Posterior vena cava (tissue), 2 donors: Measurements from ENCODE around the gene FOXO1. TPM values are rescaled to one million over a fixed set of nuclear protein-coding genes. Genes with fewer than 3 reads are reported as not detected.
"Not testable (repeated sequence)": the region's sequence is repeated elsewhere in the genome, so short reads cannot be mapped to it uniquely, and the experiment has no call there.

ENCODE experiments used
- DNase-seq: peaks from one replicate; pipeline ENCODE4 v3.0.0-alpha.2; 2020; ENCODE audit warnings: low spot score
- intact Hi-C, 2 donors: fragments of 100-400 bp; cut with DNase I; formaldehyde crosslinking; loops; one replicate each; pipeline versions ENCODE4 v1.14.1 to v1.14.2; 2022 to 2023
- long read RNA-seq, 2 donors: library from polyadenylated mRNA; unstranded; transcript quantifications; one replicate each; pipeline ENCODE4 v2.0.0, GENCODE V29; 2020 to 2021
- total RNA-seq, 2 donors: library from RNA; stranded (reverse); fragmentation: NEBNext Ultra II Directional; extraction: Animal tissue kit (Norgen Biotek cat#: 25700); gene quantifications; one replicate each; pipeline ENCODE4 v1.2.1, GENCODE V29; 2021
- donor health status: DM: yes; HTN: yes; CAD: no.
- donor health status: DM: yes; HTN: yes; CAD: no.

FOXO1 gene
- total RNA-seq, result 10 to 100 TPM; 34.4 to 42.5 TPM
- long read RNA-seq, donor 1, full-length matches to known transcripts, result 18 of 45 reads
- long read RNA-seq, donor 1, partial matches to known transcripts, result 15 of 45 reads
- long read RNA-seq, donor 1, other reads (novel, unspliced or antisense), result 12 of 45 reads
- long read RNA-seq, donor 2, full-length matches to known transcripts, result 7 of 18 reads
- long read RNA-seq, donor 2, partial matches to known transcripts, result 3 of 18 reads
- long read RNA-seq, donor 2, other reads (novel, unspliced or antisense), result 8 of 18 reads

- peak; percentile 96 for DNase-seq
- intact Hi-C loops, result loop anchor here (2.0 to 10.0 kb wide), 2 partner anchors 601 to 605 kb away; no protein-coding TSS in a partner anchor
Measured at GRCh38 chr13:40666045-40666932, at the start of gene FOXO1. TSS of gene FOXO1 (minus strand) at chr13:40666641. CDS start at chr13:40666212, 429 bp downstream.

- DNase-seq, intact Hi-C loops: not testable (repeated sequence)
Measured at GRCh38 chr13:40714433-40714832, 48.0 kb upstream of the FOXO1 start.

- intact Hi-C loops, result no loop called here
- no peak for DNase-seq
Measured at GRCh38 chr13:40706439-40706838, 40.0 kb upstream of the FOXO1 start.

- intact Hi-C loops, result no loop called here
- no peak for DNase-seq
Measured at GRCh38 chr13:40697711-40698110, 31.3 kb upstream of the FOXO1 start.

- DNase-seq, result no peak
- intact Hi-C loops, result no loop called here
Measured at GRCh38 chr13:40694426-40694825, 28.0 kb upstream of the FOXO1 start.

- no peak for DNase-seq
- intact Hi-C loops, result no loop called here
Measured at GRCh38 chr13:40692946-40693345, 26.5 kb upstream of the FOXO1 start.

- no peak for DNase-seq
- intact Hi-C loops, result loop anchor here (10.0 kb wide), 3 partner anchors 744 to 1014 kb away; no protein-coding TSS in a partner anchor
Measured at GRCh38 chr13:40688781-40689180, 22.3 kb upstream of the FOXO1 start.

GRCh38 chr13:40682449-40683240, 16.2 kb upstream of the FOXO1 start:
- DNase-seq, result no peak
- intact Hi-C loops, result loop anchor here (10.0 kb wide), 3 partner anchors 738 to 1008 kb away; no protein-coding TSS in a partner anchor

GRCh38 chr13:40681341-40682146, 15.1 kb upstream of the FOXO1 start:
- no peak for DNase-seq
- intact Hi-C loops, result loop anchor here (10.0 kb wide), 3 partner anchors 737 to 1007 kb away; no protein-coding TSS in a partner anchor

GRCh38 chr13:40680659-40681323, 14.3 kb upstream of the FOXO1 start:
- DNase-seq, result no peak
- intact Hi-C loops, result loop anchor here (10.0 kb wide), 3 partner anchors 736 to 1006 kb away; no protein-coding TSS in a partner anchor

- no peak for DNase-seq
- intact Hi-C loops, result no loop called here
Measured at GRCh38 chr13:40679480-40679985, 13.1 kb upstream of the FOXO1 start.

- no peak for DNase-seq
Measured at GRCh38 chr13:40677064-40677463, 10.6 kb upstream of the FOXO1 start.

GRCh38 chr13:40676007-40676406, 9.6 kb upstream of the FOXO1 start:
- intact Hi-C loops, result no loop called here
- DNase-seq, result no peak

More at GRCh38 chr13:40677064-40677463, 10.6 kb upstream of the FOXO1 start:
- intact Hi-C loops, result no loop called here

GRCh38 chr13:40673414-40673813, 7.0 kb upstream of the FOXO1 start:
- intact Hi-C loops, result no loop called here

GRCh38 chr13:40672765-40673397, 6.4 kb upstream of the FOXO1 start:
- intact Hi-C loops, result no loop called here
- DNase-seq, result no peak

More at GRCh38 chr13:40673414-40673813, 7.0 kb upstream of the FOXO1 start:
- DNase-seq, result no peak

GRCh38 chr13:40671956-40672764, 5.7 kb upstream of the FOXO1 start:
- intact Hi-C loops, result no loop called here
- DNase-seq, result no peak
